Renal pelvis (tissue), 4 donors: Measurements from ENCODE around the gene NEURL3. TPM values are rescaled to one million over a fixed set of nuclear protein-coding genes. Genes with fewer than 3 reads are reported as not detected.
"Not testable (repeated sequence)": the region's sequence is repeated elsewhere in the genome, so short reads cannot be mapped to it uniquely, and the experiment has no call there.

ENCODE experiments used
- DNase-seq: peaks from one replicate; pipeline ENCODE4 v3.0.0-alpha.2; 2013
- polyA plus RNA-seq, 3 donors: library from polyadenylated mRNA; unstranded; fragments of 120-200 nt; gene quantifications; one replicate each; pipeline ENCODE4 v1.2.1, GENCODE V29; 2013; ENCODE audit not compliant: insufficient read length in 3 of 3

The NEURL3 gene
- polyA plus RNA-seq, 3 donors: 5.5 to 8.2 (median 6.1) TPM

GRCh38 chr2:96509114-96509846 is 4.1 kb upstream of the NEURL3 start:
- DNase-seq: peak; percentile 78

DNA sequence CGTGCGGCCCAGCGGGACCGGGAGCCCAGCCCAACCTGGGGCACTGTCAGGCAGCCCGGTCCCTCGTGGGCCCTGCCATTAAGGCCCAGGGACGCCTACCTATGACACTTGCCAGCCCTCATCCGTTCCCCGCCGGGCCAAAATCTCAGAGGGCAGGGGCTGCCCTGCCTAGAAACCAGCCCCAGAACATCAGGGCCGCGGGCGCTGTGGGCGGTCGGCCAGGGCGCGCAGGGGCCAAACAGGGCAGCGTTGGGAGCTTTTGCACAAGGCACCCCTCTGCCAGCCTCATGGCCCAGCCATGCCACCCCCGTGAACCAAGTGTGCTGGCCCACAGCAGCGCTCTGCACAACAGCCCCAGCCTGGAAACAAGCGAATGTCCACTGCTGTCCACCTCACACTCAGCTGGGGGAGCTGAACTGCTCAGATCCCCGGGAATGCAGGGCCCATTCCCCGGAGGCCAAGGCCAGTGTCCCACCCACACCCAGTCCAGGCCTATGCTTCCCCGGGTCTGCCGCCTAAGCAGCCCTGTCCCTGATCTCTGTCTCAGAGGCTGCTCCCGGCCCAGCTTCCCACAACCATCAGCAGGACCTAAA is 3.5 kb upstream of the NEURL3 start:
- no peak for DNase-seq

- DNase-seq: no peak
These were observed 2.9 kb upstream of the NEURL3 start for GRCh38 chr2:96507957-96508520.

- no peak for DNase-seq
These were observed 1.7 kb upstream of the NEURL3 start for GRCh38 chr2:96506907-96507240.

- no peak for DNase-seq
These were observed 1.1 kb upstream of the NEURL3 start for GRCh38 chr2:96506016-96506906.

- DNase-seq: no peak
These were observed 1.4 kb downstream of the NEURL3 start for GRCh38 chr2:96503637-96504243.

GRCh38 chr2:96502891-96503636 is 2.1 kb downstream of the NEURL3 start:
- no peak for DNase-seq

GRCh38 chr2:96501886-96502810 is 3.0 kb downstream of the NEURL3 start:
- DNase-seq: no peak

DNA sequence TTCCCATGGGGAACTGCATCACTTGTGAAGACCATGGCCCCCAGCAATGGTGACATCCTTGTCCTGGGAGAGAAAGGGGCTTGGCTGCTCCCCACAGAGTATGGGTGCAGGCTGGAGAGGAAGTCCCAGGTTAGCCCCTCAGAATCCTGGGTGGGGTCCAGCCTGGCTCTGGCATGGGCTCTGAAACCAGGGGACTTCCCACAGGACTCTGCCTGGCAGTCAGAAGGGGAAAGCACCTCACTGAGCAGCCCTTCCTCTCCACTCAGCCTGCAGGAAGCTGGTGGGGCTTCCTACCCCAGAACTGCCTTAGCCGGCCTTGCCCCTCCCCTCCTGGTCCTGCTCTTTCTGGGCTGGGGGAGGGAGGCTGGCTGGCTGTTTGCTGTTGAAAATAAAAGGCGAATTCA is 3.7 kb downstream of the NEURL3 start:
- no peak for DNase-seq

- DNase-seq: no peak
These were observed 4.6 kb downstream of the NEURL3 start for GRCh38 chr2:96500385-96501066.

GRCh38 chr2:96499061-96499960 is 5.8 kb downstream of the NEURL3 start:
- no peak for DNase-seq

DNA sequence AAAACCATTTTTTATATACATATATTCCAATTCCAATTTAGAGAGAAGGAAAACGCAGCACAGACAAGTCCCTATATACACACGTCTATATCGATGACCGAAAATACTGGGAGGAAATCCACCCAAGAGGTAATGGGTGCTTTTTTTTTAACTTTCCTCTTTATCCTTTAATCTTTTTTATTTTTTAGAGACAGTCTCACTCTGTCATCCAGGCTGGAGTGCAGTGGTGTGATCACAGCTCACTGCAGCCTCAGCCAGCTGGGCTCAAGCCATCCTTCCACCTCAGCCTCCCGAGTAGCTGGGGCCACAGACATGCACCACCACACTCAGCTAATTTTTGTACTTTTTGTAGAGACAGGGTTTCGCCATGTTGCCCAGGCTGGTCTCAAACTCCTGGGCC is 6.5 kb downstream of the NEURL3 start:
- DNase-seq: not testable (repeated sequence)

GRCh38 chr2:96498021-96498431 is 7.1 kb downstream of the NEURL3 start:
- no peak for DNase-seq

DNA sequence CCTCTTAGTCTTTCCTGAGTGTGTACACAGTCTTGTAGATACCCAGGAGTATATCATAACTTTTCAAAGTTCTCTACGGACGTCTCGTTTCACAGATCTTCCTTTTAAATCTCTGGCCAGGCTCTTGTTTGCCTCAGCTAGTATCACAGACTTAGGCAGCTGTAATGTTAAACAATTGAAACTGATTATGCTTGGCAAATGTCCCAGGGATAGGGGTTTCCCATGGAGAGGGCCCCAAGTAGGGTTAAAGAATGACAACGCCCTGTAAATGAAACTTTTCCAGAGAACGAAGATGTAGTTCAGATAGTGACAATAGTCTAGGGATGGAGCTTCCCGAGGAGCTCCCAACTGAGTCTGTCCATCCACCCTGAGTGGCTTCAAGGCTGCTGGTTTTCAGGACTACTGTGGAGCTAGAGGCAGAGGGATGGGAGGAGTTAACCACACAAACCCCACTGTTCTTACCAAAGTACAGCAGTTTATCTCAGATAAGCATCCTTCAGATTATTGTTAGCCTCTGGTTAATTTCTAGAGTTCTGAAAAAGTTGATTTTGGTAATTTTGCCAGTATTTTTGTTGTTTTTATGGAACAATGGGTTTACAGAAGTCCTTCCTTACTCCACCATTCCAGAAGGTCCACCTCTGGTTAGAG is 9.1 kb downstream of the NEURL3 start:
- no peak for DNase-seq

DNA sequence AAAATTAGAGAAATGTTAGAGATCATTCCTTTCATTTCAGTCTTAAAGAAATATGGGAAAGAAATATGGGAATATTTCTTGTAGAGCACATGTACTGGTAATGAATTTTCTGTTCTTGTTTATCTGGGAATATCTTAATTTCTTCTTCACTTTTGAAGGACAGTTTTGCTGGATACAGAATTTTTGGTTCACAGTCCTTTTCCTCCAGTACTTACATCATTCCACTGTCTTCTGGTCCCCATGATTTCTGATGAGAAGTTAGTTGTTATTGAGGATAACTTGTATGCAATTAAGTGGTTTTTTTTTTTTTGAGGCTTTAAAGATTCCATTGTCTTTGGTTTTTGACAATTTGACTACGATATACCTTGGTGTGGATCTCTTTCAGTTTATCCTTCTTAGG is 11.0 kb downstream of the NEURL3 start:
- no peak for DNase-seq

DNA sequence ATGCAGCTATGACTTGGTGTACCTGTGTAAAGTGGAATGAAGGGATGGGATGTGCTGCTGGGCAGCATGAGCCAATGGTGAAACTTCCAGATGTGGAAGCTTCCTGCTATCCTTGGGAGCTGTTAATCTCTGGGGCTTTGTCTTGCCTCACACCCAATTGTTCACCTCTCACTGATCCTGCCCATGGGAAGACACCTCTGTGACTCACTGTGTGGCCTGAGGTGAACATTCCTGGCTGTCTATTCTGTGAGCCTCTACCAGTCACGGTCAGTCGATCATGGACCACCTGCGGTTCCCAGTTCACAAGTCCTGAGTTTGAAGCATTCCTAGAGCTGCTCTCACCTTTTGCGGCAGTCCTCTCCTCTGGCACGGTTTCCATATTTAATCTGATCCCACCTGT is 12.1 kb downstream of the NEURL3 start:
- DNase-seq: no peak

GRCh38 chr2:96491860-96492497 is 13.2 kb downstream of the NEURL3 start:
- no peak for DNase-seq
